OCI-LY3 (cell line): ENCODE data around the gene PDZD7.

Experiments
- CTCF ChIP-seq: fragments of 200-600, 300-600 bp; sonication (generic); IDR thresholded peaks from 2 replicates; pipeline ENCODE4 v1.5.1; 2014; ENCODE audit warnings: antibody characterized with exemption, low read length, low read depth
- EZH2phosphoT487 ChIP-seq: fragments of 200-600 bp; shearing (Covaris generic); IDR thresholded peaks from 2 replicates; pipeline ENCODE4 v1.6.1; 2018; ENCODE audit warnings: antibody characterized with exemption, mixed run types, low read depth

DNA sequence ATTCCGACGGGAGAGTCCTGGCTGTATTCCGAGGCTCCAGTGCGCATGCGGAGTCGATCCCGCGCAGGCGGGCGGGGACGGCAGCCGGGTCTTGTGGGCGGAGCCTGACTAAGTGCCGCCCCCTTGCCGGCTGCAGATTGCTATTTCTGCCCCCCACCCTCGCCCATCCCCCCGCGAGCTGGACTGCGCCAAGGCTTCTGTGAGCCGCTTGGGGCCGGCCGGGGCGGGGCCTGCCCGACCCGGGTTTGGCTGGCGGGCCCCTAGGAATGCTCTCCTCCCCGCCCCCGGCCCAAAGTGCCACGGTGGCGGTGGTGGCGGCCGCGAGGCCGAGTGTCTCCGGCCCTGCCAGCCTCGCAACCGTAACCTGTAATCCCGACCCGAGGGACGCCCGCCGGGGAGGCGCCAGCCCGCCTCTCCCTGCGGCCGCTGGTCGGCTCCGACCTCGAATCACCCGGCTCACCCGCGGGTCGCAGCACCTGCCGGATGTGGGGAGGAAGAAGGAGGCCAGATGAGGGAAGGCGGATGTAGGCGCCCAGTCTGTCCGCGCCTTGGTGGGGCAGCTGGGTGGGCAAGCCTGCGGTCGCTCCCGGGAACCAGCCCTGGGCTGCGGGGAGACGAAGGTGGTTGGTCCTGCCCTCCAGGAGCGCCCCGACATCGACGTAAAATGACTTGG is 30.2 kb upstream of the PDZD7 start:
- no peak for TF ChIP-seq CTCF
- no peak for TF ChIP-seq EZH2phosphoT487
